Lower leg skin (tissue), 4 donors: ENCODE measurements around the gene PPP1R13B. TPM values are rescaled to one million over a fixed set of nuclear protein-coding genes. Genes with fewer than 3 reads are reported as not detected.

Experiments used
- DNase-seq, 2 donors: peaks; one replicate each; pipeline ENCODE4 v3.0.0-alpha.2; 2019; ENCODE audit warnings: low spot score in 2 of 2
- H3K4me3 ChIP-seq: fragments of 200-600 bp; sonication (generic); 2 replicates; pipeline ENCODE4 v1.5.1; 2017; ENCODE audit warnings: mild to moderate bottlenecking, low read depth; ENCODE audit not compliant: poor library complexity, severe bottlenecking
- CTCF ChIP-seq, 3 donors: fragments of 450-650 bp; IDR thresholded peaks; one replicate each; pipeline ENCODE4 v1.5.1; 2016; ENCODE audit warnings: antibody characterized with exemption in 3 of 3, mild to moderate bottlenecking in 3 of 3, moderate library complexity in 2 of 3
- POLR2A ChIP-seq, 2 donors: fragments of 450-650 bp; IDR thresholded peaks; one replicate each; pipeline ENCODE4 v1.6.1; 2016 to 2017; ENCODE audit warnings: antibody characterized with exemption in 2 of 2, mild to moderate bottlenecking in 1 of 2, moderate library complexity in 1 of 2
- WGBS, 2 donors: methylation state at CpG; one replicate each; pipeline ENCODE4 v1.1.5; 2018; 5-methylcytosine and 5-hydroxymethylcytosine counted together
- intact Hi-C: fragments of 100-400 bp; cut with DNase I; formaldehyde crosslinking; loops from one replicate; pipeline ENCODE4 v1.15.0; 2023; ENCODE audit warnings: low total_unique reads
- total RNA-seq, 4 donors: library from RNA; depleted of rRNA; stranded (reverse); fragments of >200 nt; gene quantifications; one replicate each; pipeline ENCODE4 v1.1.0, GENCODE V29; 2016

PPP1R13B gene
- total RNA-seq, 4 donors from 2014 or later, result 28.9 to 55.8 (median 41.5) TPM

- WGBS, 2 donors, result 61 to 66% methylated on average over 11 to 17 of the region's 20 CpGs
- no peak overlapping the region for H3K4me3 ChIP-seq
- intact Hi-C loops, result no loop called here
- no peak for DNase-seq
- TF ChIP-seq CTCF (IDR thresholded peaks at IDR 0.05) (no peak), POLR2A (IDR thresholded peaks at IDR 0.05) (no peak)
These were observed 35.3 kb upstream of the PPP1R13B start for GRCh38 chr14:103882503-103883262.

GRCh38 chr14:103881268-103882201 lies 34.2 kb upstream of the PPP1R13B start:
- no peak for DNase-seq
- 66 to 70% methylated on average over 27 to 29 of the region's 31 CpGs for WGBS, 2 donors
- intact Hi-C loops, result no loop called here
- TF ChIP-seq CTCF (IDR thresholded peaks at IDR 0.05) (no peak), POLR2A (IDR thresholded peaks at IDR 0.05) (no peak)
- H3K4me3 ChIP-seq, result no peak overlapping the region

- H3K4me3 ChIP-seq, result no peak overlapping the region
- intact Hi-C loops, result no loop called here
- TF ChIP-seq CTCF (IDR thresholded peaks at IDR 0.05) (no peak), POLR2A (IDR thresholded peaks at IDR 0.05) (no peak)
- peak; percentile 67 to 96 for DNase-seq
- WGBS, 2 donors, result 24 to 30% methylated on average over 20 to 23 of the region's 23 CpGs
These were observed 33.2 kb upstream of the PPP1R13B start for GRCh38 chr14:103880348-103881267.

GRCh38 chr14:103879570-103880347 lies 32.4 kb upstream of the PPP1R13B start:
- 27 to 44% methylated on average over 24 to 32 of the region's 34 CpGs for WGBS, 2 donors
- no peak for DNase-seq
- intact Hi-C loops, result no loop called here

More at GRCh38 chr14:103879570-103880347, 32.4 kb upstream of the PPP1R13B start:
- no peak overlapping the region for H3K4me3 ChIP-seq
- TF ChIP-seq POLR2A (IDR thresholded peaks at IDR 0.05) (no peak), CTCF (IDR thresholded peaks at IDR 0.05) (no peak)
